GM12892 (cell line): ENCODE results near the gene ERVMER34-1.

Experiments used
- POLR2AphosphoS5 ChIP-seq: IDR thresholded peaks from 2 replicates; pipeline ENCODE4 v1.6.1; 2011; ENCODE audit warnings: low read depth, low read length, control low read depth
- TAF1 ChIP-seq: IDR thresholded peaks from 2 replicates; pipeline ENCODE4 v1.6.1; 2011; ENCODE audit warnings: low read depth, mild to moderate bottlenecking, control low read depth, low read length, borderline replicate concordance

GRCh38 chr4:52729586-52729985, 21.6 kb downstream of the ERVMER34-1 start:
- TF ChIP-seq POLR2AphosphoS5 (no peak), TAF1 (no peak)
